VCaP (cell line): ENCODE data around the gene DXO.
"Not testable (repeated sequence)": the region's sequence is repeated elsewhere in the genome, so short reads cannot be mapped to it uniquely, and the experiment has no call there.

Experiments used
- H3K27ac ChIP-seq: fragments of 450-650 bp; 2 replicates; pipeline ENCODE4 v1.5.1; 2017
- TF ChIP-seq, protein P1 (sequence below): fragments of 450-650 bp; conservative IDR thresholded peaks from 2 replicates; pipeline ENCODE4 v1.5.1; 2017; ENCODE audit warnings: mild to moderate bottlenecking, moderate library complexity

The DXO gene

DNA sequence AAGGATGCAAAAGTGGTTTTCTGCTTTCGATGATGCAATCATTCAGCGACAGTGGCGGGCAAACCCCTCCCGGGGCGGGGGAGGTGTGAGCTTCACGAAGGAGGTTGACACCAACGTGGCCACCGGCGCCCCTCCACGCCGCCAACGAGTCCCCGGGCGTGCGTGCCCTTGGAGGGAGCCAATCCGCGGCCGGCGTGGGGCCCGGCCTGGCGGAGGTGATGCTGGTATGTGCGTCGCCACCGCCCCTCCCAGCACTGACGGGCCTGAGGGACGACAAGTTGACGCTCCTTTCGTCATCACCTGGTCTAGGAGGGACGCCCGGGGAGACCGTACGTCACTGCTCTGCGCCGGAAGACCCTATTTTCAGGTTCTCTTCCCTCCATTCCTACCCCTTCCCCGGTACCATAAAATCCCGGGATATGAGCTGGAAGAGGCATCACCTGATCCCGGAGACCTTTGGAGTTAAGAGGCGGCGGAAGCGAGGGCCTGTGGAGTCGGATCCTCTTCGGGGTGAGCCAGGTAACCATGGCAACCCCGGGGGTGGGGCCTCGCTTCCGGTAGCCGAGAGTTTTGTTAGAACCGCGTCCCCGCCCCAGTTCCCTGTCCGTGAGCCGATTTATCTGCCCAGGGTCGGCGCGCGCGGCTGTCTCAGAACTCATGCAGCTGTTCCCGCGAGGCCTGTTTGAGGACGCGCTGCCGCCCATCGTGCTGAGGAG is at the start of gene DXO:
TSS of gene DXO (minus strand) at position 146 of the 716 bp plus-strand sequence. CDS start 463 bp downstream, outside the sequence.
- TF ChIP-seq, protein P1, sequence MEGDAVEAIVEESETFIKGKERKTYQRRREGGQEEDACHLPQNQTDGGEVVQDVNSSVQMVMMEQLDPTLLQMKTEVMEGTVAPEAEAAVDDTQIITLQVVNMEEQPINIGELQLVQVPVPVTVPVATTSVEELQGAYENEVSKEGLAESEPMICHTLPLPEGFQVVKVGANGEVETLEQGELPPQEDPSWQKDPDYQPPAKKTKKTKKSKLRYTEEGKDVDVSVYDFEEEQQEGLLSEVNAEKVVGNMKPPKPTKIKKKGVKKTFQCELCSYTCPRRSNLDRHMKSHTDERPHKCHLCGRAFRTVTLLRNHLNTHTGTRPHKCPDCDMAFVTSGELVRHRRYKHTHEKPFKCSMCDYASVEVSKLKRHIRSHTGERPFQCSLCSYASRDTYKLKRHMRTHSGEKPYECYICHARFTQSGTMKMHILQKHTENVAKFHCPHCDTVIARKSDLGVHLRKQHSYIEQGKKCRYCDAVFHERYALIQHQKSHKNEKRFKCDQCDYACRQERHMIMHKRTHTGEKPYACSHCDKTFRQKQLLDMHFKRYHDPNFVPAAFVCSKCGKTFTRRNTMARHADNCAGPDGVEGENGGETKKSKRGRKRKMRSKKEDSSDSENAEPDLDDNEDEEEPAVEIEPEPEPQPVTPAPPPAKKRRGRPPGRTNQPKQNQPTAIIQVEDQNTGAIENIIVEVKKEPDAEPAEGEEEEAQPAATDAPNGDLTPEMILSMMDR = no peak
- H3K27ac ChIP-seq = peak within 1 kb of the TSS; percentile 85

DNA sequence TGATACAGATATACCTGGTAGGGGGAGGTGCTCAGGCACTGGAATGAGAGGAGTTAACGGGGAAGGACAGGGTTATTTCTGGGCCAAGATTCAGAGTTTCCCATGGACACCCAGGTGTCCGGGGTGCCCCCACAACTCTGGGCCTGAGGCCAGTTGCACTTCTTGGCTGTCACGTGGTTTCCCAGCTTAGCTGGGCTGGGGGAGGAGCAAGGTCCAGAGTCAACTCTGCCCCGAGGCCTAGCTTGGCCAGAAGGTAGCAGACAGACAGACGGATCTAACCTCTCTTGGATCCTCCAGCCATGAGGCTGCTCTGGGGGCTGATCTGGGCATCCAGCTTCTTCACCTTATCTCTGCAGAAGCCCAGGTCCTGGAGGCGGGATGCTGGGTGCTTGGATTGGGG is 42.6 kb upstream of the DXO start, which contains the start of gene C4B:
TSS of gene C4B (plus strand) at position 249 of the 400 bp plus-strand sequence. CDS start at position 300, 51 bp downstream.
- H3K27ac ChIP-seq = not testable (repeated sequence)

DNA sequence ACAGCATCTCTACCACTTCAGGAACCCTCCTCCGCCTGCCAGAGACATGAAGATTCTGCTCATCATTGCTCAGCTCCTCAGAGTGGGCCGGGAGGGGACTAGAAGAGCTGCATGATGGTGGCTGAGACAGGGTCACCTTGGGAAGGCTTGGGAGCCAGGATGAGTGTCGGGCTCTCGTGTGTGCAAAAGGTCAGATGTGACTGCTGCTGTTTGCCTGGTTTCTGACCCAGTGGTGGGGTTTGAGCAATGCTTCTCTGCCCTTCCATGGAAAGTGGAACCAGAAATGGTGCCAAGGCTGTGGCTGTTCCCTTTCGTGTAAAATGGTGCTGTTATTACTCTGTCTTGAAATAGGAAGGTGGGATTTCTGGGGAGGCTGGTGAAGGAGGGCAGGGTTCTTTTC is 41.8 kb upstream of the DXO start:
- not testable (repeated sequence) for H3K27ac ChIP-seq

DNA sequence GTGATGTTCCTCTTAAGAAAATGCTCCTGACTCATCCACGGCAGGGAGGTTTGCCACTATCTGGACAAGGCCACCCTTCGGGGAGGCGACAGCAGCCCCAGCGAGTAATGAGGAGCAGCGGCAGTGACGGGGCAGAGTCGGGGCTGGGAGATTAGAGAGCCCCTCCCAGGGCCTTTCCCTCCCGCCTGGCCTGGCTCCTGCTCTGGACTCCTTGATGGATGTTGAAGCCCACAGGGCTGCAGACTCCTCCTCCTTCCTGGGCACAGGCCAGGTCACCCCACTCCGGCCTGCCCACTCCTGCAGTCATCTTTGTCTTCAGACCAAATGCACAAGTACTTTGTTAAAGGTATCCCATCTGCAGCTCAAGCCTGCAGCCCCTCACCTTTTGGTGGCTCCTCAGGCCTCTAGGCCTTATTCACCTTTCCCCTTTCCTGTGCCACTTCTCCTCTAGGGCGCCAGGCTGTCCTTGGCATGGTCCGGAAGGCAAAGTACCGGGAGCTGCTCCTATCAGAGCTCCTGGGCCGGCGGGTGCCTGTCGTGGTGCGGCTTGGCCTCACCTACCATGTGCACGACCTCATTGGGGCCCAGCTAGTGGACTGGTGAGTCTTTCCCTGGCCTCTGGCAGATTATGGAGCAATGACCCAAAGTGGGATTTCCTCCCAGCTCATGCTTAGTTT is 41.1 kb upstream of the DXO start:
- not testable (repeated sequence) for H3K27ac ChIP-seq

DNA sequence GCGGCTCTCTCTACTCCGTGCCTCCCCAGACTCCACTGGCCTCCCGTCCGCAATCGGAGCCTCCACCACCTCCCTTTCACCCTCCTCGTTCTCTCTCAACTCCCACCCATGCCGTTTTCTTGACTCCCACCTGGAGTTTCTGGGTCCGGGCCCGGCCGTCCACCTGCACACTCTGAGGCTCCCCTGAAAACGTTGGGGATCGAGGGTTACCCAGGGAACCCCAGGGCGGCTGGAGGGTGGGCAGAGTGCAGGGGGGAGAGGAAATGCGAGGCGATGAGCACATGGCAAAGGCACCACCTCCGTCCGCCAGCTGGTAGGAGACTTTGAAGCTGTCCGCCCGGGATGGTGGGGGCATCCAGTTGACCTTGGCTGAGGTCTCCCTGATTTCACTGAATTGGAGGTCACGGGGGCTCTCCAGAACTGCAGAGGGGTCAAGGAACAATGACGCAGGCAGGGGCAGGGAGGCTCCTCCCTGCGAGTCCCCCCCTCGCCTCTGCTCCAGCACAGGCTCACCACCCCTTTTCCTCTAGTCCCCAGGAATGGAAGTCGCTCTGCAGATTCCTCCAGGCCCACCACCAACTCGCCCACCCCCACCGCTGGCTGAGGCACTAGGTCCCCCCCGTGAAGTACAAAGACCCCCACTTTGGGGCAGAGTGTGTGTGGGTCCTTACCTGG is 39.1 kb upstream of the DXO start:
- not testable (repeated sequence) for H3K27ac ChIP-seq

DNA sequence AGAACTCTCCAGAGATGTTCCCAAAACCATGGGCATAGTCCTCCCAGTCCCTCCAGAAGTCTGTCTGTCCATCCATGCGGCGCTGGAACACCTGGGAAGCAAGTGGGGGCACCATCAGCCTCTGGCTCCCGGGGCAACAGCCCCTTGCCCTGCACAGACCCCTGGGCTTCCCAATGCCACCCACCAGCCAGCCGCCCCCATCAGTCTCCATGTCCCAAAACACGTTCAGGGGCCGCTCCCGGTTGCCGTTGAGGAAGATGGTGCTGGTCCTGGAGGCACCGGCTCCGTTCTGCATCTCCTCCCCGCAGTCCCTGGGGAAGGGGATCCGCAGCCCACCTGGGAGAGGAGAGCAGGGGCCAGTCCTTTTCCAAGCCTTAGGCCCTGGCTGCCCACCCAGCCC is 37.6 kb upstream of the DXO start:
- not testable (repeated sequence) for H3K27ac ChIP-seq

DNA sequence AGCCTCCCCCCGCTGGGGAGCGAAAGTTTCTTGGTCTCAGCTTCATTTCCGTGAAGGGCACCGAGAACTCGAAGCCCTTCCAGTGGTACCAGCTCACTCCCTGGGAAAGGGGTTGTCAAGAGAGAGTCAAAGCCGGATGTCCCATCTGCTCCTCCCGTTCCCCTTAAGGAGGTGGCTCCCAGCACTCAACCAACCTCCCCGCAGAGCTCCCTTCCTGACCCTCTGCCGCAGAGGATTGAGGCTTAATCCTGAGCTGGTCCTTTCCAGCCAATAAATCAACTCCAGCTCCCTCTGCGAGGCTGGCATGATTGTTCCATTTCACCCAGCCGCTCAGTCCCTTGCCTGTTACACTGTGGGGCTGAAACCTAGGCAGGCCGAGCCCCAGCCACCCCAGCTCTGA is 36.7 kb upstream of the DXO start:
- not testable (repeated sequence) for H3K27ac ChIP-seq

DNA sequence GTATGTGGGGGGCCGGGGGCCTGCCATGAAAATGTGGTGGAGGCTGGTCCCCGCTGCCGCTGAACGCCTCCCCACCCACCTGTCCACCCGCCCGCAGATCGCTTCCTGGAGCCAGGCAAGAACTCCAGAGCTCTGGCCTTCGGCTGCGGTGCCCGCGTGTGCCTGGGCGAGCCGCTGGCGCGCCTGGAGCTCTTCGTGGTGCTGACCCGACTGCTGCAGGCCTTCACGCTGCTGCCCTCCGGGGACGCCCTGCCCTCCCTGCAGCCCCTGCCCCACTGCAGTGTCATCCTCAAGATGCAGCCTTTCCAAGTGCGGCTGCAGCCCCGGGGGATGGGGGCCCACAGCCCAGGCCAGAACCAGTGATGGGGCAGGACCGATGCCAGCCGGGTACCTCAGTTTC is 36.1 kb upstream of the DXO start:
- not testable (repeated sequence) for H3K27ac ChIP-seq

DNA sequence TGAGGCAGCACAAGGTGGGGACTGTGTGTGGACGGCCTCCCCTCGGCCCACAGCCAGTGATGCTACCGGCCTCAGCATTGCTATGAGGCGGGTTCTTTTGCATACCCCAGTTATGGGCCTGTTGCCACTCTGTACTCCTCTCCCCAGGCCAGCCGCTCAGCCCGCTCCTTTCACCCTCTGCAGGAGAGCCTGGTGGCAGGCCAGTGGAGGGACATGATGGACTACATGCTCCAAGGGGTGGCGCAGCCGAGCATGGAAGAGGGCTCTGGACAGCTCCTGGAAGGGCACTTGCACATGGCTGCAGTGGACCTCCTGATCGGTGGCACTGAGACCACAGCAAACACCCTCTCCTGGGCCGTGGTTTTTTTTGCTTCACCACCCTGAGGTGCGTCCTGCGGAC is 35.1 kb upstream of the DXO start:
- not testable (repeated sequence) for H3K27ac ChIP-seq

DNA sequence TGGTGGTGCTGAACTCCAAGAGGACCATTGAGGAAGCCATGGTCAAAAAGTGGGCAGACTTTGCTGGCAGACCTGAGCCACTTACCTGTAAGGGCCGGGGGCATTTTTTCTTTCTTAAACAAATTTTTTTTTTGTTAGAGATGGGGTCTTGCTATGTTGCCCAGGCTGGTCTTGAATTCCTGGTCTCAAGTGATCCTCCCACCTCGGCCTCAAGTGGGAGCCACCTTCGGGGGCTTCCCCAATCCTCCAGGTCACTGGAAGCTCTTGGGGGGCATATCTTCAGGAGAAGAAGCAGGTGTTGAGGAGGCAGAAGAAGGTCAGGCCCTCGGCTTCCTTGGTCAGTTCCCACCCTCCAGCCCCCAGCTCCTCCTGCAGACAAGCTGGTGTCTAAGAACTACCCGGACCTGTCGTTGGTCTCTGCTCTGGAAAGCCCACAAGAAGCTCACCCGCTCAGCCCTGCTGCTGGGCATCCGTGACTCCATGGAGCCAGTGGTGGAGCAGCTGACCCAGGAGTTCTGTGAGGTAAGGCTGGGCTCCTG is 34.1 kb upstream of the DXO start:
- not testable (repeated sequence) for H3K27ac ChIP-seq

DNA sequence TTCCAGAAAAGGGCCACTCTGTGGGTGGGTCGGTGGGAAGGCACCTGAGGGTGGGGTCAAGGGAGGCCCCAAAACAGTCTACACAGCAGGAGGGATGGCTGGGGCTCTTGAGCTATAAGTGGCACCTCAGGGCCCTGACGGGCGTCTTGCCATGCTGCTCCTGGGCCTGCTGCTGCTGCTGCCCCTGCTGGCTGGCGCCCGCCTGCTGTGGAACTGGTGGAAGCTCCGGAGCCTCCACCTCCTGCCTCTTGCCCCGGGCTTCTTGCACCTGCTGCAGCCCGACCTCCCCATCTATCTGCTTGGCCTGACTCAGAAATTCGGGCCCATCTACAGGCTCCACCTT is 33.6 kb upstream of the DXO start:
- H3K27ac ChIP-seq = not testable (repeated sequence)

DNA sequence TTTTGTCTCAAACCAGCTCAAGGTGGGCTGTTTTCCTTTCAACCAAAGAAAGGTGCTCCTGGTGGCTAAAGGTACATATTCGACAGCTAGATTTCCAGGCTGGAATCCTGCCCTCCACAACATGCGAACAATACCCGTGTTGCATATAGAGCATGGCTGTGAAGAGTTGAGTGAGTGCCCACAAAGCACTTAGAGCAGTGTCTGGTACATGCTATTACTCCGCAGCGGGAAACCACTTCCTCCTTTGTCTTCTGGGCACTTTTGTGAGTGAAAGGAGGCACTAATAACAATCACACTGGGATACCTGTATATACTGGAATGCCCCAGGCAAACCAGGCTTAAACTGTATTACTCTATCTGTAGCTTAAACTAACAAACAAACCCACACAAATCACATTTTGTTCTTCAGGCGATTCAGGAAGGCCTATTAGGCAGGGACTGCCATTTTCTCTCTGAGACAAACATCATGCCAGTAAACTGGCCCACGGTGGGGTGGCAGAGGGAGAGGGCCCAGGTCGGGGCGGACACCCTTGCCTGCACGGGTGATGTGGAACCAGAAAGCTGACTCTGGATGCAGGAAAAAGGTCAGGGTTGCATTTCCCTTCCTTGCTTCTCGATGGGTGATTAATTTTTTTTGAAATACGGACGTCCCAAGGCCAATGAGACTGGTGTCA is 33.1 kb upstream of the DXO start:
- H3K27ac ChIP-seq = not testable (repeated sequence)

DNA sequence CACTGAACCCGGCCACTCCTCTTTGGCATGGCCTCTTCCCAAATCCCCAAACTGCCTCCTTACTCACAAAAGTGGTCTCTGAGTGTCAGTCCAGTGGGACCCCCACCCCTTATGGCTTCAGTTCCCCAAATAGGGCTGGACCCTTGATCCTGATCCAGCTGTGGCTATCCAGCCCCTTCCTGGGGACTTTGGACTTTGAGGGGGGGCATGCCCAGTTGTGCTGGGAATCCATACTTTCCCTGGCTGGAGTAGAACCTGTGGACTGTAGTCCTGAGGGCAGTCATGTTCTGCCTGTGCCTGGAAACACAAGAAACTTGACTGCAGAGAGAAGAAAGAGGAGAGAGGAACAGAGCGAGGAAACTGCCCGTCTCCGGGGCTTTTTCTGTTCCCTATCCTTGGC is 32.5 kb upstream of the DXO start:
- H3K27ac ChIP-seq = not testable (repeated sequence)

DNA sequence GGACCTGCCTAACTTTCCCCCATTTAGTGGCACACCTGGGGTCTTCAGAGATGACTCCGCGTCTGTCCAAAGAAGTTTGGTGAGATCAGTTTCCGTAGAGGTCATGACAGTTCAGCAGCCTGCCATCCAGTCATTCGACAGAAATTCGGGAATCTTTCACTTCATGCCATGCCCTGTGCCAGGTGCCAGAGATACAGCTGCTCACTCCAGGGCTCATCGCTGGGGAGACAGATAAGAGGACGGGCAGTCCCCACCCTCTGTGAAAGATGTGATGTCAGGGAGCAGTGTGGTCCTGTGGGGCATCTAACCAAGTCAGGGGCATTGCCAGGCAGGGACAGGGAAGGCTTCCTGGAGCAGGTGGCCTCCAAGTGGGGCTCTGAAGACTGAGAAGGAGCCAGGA is 31.4 kb upstream of the DXO start:
- H3K27ac ChIP-seq = not testable (repeated sequence)

DNA sequence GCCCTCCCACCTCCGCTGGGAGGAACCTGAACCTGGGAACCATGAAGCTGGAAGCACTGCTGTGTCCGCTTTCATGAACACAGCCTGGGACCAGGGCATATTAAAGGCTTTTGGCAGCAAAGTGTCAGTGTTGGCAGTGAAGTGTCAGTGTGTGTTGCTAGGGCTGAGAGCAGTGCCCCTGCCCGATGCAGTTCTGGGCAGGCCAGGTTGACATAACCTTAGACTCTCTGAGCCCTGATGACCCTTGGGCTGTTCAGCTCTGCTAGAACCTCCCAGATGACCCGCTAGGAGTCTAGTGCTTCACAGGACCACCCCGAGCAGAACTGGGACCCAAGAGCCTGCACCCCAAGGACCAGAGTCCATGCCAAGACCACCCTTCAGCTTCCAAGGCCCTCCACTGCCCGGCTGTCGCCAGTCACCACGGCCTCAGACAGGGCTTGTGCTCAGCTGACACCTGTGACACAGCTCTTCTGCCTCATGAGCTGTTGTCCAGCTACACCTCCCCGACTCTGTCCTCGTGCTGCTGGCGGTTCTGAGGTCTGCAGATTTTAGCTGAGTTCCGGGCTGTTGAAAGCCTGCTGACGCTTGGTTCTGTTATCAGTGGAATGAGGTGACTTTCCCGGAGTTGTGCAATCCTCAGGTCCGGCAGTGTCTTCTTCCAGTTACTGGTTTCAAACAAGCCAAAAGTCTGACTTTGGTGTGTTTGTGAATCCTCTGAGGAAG is 30.8 kb upstream of the DXO start:
- H3K27ac ChIP-seq = not testable (repeated sequence)

DNA sequence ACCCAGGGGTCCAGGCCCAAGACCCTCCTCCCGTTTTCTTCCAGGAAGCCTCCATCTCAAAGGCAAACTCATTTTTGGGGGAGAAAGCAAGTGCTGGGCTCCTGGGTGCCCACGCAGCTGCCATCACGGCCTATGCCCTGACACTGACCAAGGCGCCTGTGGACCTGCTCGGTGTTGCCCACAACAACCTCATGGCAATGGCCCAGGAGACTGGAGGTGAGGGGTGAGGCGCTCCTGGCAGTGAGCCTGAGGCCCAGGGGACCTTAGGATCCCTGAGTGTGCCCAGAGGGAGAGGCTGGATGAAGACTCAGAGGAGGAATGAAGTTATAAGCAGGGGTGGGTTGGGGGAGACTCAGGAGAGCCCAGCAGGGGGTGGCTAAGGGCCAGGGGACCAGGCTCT is 24.4 kb upstream of the DXO start:
- not testable (repeated sequence) for H3K27ac ChIP-seq

DNA sequence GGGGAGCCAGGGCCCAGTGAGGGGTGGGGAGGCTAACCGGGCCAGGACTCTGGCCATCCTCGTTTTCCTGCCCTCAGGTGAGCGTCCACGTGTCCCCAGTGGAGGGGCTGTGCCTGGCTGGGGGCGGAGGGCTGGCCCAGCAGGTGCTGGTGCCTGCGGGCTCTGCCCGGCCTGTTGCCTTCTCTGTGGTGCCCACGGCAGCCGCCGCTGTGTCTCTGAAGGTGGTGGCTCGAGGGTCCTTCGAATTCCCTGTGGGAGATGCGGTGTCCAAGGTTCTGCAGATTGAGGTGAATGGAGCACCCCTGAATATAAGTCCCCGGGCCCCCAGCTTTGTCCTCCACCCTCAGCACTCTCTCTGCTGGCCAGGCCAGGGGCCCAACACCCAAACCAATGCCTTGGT is 22.5 kb upstream of the DXO start:
- H3K27ac ChIP-seq = not testable (repeated sequence)

DNA sequence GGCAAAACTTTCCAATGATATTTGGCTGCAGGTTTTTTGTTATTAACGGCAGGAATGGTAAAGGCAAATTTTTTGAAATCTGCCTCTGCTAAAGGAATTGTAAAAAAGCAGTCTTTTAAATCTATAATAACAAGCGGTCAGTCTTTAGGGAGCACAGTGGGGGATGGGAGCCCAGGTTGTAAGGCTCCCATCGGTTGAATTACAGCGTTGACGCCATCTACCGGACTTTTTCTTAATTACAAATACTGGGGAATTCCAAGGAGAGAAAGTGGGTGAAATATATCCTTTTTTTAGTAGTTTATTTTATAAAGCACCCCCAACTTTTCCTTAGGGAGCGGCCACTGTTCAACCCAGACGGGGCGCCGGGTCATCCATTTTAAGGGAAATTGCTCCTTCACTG is 17.4 kb upstream of the DXO start:
- H3K27ac ChIP-seq = not testable (repeated sequence)

DNA sequence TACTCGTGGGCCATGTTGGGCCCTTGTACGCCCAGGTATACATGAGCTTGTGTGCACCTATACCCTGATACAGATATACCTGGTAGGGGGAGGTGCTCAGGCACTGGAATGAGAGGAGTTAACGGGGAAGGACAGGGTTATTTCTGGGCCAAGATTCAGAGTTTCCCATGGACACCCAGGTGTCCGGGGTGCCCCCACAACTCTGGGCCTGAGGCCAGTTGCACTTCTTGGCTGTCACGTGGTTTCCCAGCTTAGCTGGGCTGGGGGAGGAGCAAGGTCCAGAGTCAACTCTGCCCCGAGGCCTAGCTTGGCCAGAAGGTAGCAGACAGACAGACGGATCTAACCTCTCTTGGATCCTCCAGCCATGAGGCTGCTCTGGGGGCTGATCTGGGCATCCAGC is 9.8 kb upstream of the DXO start, which contains the start of gene C4A:
TSS of gene C4A (plus strand) at position 314 of the 400 bp plus-strand sequence. CDS start at position 365, 51 bp downstream.
- H3K27ac ChIP-seq = not testable (repeated sequence)

DNA sequence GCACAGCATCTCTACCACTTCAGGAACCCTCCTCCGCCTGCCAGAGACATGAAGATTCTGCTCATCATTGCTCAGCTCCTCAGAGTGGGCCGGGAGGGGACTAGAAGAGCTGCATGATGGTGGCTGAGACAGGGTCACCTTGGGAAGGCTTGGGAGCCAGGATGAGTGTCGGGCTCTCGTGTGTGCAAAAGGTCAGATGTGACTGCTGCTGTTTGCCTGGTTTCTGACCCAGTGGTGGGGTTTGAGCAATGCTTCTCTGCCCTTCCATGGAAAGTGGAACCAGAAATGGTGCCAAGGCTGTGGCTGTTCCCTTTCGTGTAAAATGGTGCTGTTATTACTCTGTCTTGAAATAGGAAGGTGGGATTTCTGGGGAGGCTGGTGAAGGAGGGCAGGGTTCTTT is 9.1 kb upstream of the DXO start:
- H3K27ac ChIP-seq = not testable (repeated sequence)
